HG03025 (cell line): Measurements from ENCODE around the gene MELTF.

ENCODE experiments used
- ATAC-seq: cut with Tn5 transposase; IDR thresholded peaks from one replicate; pipeline ENCODE4 v1.9.1; 2021; ENCODE audit warnings: mild to moderate bottlenecking, moderate library complexity; ENCODE audit not compliant: unreplicated experiment, low FRiP score

Gene MELTF

DNA sequence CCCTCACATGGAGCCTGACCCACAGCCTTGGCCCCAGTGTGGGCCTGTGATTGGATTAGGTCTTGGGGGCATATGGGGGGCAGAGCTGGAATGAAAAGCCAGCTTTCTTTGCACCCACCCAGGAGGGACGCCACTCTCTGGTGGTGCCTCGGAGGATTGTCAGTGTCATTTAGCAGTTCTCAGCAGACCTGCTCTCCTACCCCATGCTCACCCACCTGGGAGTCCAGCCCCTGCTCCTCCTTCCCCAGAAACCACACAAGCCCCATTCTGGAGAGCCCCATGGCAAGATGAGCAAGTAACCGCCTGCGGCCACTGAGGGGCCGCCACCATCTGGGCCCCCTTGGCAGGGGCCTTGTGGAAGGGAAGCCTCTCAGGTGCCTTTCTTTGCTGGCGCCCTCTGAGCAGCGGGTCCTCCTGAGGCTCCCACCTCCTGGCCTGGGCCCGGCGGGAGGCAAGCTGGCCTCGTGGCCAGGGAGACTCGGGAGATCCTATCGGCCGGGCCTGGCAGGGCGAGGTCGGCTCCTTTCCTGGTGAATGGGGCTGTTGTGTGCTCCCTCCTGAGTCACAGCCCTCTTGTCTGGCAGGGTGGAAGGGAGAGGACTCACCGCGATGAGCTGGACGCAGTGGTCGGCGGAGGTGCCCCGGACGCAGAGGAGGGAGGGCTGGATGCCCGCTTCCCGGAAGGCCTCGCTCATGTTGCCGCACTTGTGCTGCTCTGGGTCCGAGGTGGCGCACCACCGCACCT, 2.3 kb downstream of the MELTF start:
- ATAC-seq = no peak

DNA sequence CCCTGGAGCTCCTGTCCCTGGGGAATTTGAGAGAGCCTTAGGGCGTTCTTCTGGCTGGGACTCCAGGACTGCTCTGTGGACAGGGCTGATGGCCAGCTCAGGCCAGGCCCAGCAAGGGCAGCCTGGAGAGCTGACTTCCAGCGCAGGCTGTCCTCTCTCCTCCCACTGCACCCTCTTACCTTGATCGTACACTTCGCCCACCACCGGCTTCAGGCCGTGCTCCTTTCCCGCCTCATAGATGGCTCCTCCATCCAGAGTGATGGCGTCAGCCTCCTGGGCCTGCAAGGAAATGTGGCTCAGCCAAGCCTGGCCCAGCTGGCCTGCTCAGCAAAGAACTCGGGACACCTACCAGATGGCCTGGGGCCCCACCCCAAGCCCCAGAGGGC, 3.1 kb downstream of the MELTF start:
- no peak for ATAC-seq

DNA sequence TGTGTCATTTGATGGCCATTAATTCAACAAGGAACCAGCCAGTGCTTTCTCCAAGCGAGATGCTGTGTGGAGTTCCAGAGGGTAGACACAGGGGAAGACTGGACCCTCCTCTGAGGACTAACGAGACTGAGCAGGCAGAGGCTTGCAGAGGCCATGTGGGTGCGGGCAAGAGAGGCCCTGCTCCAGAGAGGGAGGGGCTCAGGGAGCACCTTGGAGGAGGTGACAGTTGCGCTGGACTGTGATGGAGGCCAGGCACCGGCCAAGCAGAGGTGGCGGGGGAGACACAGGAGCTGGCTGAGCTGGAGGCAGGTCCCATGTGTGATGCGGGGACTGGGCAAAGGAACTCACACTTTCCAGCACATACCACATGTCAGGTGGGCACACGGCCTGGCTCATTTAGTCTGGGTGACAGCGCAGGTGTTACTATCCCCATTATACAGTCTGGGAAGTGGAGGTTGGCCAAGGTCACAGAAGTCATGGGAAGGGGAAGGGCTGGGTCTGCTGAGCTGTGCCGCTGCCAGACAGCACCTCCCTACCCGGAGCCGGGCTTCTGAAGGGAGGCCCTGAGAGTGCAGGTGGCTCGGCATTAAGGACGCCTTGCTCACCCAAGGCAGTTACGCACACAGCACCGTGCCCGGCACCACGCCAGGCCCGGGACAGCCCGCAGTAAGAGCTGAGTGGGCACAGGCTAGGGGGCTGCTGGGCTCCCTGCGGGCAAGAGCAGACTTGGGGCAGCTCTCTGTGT, 3.7 kb downstream of the MELTF start:
- no peak for ATAC-seq

DNA sequence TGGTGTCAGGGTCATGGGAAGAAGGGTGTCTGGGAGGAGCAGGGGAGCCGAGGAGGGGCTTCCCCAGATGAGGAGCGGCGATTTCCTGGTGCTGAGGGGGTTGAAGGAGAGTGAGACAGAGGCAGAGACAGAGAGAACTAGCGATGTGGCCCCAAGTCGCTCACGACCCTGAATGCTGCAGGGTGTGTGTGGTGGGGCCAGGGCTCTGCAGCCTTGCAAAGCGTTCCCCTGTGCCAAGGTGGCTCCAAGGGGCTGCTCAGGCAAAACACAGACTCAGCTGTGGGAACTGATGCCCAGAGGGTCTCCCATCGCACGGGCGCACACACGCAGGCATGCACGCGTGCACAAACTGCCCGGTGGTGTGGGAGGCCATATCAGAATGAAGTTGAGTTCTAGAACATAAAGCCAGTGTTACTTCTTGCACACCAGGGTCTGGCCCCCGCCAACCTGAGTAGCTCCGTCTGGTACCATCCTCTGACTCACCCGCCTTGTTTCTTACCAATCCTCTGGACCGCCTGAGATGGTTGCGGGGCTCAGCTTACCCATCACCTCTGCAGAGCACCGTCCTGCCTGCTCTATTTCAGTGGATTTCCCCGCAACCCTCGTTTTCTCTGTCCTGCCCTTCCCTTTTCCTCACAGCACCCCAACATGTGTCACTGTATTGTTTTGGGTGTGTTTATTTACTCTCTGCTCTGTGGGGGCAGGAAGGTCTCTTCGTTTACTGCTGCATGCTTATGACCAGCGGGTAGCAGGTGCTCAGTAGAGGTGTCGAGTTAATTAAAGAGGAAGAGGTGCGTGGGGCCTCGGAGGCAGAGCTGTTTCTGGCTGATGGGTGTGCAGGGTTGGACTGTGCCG, 4.5 kb downstream of the MELTF start:
- ATAC-seq = no peak

DNA sequence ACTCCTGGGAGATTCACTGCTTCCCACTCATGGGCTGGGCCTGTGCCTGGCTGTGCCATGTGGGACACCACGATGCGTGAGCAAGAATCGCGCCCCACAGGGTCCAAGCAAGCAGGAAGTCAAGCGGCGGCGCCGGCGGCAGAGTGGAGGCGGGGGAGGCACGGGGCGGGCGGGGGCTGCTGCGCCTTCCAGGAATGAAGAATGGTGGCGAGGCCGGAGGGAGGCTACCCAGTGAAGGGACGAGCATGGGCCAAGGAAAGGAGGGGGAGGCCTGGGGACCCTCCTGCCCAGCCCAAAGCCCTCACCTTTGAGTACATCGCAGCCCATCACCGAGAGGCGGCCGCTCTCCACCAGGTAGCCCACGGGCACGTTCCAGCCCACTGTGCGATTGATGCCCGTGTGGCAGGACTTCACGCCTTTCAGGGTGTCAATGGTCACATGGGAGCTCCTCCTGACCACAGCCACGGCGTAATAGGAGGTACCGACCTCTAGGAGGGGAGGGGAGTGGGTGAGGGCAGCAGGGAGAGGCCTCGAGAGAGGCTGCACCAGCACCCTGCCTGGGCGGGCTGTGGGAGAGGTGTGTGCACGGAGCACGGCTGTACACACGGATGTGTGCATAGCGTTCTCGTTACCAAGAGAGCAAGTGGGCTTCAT, 5.5 kb downstream of the MELTF start:
- ATAC-seq = no peak

DNA sequence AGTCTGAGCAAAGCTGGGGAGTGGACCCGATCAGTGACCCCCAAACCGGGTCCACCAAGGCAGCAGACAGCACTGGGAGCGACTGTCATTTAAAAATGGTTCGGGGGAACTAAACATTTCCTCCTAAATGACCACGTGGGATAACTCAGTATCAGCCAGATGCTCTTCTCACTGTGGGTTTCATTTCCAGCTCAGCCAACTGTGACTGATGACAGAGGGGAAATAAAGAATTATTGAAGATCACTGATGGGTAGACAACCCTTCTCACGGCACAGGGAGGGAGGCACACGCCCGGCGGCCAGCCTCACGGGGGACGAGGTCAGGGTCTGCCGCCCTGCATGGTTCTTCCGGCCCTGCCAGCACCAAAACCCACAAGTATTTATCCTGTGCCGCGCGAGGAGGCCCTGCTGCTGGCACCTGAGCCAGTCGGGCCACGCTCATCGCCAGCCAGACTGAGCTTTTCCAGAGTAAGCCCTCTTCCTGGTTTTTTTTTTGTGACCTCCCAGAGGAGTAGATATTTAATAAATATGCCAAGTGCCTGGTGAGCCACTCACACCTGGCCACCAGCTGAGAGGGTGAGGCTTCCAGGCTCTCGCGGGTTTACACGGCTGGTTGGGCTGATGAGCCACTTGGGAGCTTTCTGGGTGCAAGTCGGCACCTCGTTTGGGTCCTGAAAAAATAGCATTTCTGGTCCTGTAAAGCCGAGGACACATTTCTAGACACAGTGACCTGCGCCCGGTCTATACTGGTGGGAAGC, 6.2 kb downstream of the MELTF start:
- ATAC-seq = no peak

DNA sequence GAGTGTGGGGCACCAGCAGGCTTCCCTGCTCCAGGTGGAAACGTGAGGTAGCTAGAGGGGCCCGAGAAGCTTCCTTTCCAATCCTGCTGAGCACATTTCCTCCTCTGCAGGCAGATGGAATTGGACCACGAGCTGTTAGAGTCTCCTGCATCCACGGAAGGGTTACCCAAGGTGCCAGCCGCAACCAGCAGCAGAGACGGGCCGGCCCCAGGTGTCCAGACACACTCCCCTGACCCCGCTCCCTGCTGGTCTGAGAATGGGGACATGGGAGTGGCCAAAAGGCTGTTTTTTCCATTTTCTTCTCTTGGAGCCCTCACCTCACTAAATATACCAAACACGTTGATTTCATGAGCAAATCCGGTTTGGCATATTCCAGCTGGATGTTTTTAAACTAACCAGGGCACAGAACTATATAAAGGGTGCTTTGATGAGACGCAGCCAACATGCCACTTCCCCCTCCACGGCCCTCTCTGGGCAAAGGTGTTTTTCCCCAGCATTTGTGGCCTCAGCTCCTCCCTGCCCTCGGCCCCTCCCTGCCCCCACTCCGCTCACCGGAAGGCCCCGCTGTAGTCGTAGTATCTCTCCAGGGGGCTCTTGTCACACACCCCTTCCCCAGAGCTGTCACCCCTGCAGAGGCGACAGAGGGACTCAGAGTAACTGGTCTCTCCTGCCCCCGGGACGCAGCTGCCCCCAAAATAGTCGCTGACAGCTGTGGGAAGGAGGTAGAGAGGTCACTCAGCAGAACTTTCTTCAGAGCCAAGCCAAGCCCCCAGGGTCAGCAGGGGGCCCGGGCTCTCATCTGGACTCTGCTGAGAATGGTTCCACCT, 7.0 kb downstream of the MELTF start:
- no peak for ATAC-seq

DNA sequence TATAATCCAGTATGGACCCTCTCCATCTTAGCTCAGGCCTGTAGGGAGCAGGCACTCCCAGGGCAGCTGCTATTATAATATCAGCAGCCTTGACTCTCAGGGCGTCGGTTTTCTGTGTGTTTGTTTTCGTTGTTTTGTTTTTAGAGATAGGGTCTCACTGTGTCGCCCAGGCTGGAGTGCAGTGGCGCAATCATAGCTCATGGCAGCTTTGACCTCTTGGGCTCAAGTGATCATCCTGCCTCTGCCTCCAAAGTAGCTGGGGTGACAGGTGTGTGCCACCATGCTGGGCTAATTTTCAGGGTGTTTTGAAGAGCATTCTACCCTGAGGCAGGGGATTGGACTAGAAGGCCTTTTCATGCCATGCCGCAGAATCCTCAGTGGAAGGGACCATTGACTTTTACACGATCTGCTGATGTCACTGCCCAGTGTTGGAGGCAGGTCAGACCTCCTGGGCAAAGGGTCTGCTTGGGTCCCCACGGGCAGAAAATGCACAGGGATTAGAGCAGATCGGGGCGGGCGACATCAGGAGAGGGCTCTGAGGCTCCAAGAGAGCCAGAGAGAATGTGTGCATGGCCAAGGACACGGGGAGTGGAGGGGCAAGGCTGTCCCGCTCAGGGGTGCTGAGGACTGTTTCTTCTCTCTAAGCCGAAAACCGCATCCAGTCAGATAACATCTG, 7.8 kb downstream of the MELTF start:
- ATAC-seq = no peak

DNA sequence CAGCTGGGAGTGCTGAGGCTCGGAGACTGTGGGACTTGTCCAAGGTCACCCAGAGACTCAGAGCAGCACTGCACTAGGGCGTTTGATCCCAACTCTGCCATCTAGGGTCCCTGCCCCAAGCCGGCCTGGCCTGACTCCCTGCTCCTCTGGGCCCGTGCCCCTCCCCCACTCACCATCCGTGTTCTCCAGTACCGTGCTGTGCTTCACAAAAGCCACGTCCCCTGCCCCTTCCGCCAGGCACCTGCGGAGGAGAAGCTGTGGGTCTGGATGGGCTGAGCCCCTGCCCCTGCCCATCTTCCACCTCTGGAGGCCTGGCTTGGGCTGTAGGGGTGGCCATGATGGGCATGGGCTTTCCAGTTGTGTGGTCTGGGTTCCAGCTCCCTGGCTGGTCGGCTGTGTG, 8.4 kb downstream of the MELTF start:
- ATAC-seq = no peak

DNA sequence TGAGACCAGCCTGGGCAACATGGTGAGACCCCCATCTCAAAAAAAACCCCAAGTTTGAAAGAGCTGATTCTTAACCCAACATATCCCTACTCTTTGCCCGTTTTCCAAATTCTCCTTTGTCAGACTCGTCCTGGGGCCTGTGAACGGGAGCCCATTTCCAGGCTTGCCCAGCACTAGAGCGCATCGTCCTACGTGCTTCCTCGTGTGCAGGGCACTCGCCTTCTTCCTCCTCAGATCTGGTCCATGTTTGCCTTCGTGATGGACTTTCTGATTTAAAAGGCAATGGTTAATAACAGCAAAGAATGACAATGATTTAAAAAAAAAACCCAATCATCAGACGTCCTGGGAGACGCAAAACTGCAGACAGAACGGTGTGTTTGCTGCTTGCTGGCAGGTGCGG, 10.1 kb downstream of the MELTF start:
- ATAC-seq = no peak

DNA sequence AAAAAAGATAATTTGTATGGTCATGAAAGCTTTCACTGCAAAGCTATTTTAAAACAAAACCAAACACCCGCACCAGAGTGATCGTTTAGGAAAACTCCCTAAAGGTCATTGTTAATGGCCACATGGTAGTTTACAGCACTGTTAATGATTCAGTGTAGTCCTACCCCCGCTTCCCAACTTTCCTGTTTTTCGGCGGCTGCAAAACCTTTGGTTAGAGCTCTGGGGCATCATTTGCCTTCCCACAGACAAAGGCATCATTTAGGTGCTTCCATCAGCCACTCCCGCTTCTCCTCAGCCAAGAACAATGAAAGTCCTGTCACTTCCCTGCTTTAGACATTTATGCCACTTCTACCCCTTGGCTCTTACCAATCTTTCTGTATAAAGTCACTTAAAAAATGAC, 10.6 kb downstream of the MELTF start:
- no peak for ATAC-seq

DNA sequence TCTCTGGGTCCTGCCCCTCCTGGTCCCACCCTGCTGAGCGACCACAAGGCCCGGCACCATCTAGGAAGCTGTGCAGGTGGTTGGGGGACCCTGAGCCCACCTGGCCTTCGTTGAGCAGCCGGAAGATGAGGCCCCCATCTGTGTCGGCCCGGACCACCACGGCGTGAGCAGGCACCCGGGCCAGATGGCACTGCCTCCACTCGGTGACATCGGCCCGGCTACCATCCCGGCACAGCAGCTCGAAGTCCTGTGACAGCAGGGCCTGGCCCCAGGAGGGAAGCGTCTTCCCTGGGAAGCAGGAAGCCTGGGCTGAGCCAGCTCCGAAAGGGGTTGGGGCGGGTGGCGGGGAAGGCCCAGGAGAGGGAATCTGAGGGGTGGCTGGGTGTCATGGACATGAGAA, 12.6 kb downstream of the MELTF start:
- no peak for ATAC-seq

DNA sequence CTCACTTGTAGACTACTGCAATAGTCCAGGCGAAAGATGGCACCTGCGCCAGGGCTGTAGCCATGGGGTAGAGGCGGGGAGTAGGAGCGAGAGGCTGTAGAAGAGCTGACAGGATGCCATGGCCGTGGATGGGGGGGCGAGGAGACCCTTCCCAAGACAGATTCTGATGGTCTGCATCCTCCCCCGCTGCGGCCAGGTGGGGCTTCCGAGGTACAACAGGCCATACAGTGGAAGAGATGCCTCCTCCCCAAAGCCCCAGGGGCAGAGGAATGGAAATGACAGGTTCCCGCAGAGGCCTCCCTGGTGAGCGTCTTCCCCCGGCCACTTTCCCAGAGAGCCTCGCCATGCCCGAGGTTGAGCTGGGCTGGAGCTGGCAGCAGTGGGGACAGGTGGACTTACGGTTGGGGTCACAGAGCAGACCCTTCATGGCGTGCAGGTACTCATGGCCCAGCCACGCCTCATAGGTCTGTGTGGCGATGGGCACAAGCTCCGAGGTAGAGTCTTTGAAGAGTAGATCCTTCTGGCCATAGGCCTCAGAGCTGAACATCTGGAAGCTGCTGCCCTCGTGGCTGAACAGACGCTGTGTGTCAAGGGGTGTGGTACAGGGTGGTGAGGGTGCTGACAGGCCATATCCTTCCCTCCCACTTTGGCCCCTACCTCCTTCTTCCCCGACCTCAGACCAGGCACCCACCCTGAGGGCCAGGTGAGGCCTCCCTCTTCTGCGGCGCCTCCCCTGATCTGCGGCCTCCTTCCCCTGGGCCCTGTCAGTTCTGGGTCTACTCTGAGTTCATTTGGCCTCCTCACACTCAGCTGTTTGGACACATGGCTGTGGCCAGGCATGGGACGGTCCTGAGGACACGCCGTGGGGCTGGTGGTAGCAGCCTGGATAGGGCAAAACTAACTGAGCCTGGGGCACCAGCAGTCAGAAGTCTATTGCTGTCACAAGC, 13.6 kb downstream of the MELTF start:
- no peak for ATAC-seq

DNA sequence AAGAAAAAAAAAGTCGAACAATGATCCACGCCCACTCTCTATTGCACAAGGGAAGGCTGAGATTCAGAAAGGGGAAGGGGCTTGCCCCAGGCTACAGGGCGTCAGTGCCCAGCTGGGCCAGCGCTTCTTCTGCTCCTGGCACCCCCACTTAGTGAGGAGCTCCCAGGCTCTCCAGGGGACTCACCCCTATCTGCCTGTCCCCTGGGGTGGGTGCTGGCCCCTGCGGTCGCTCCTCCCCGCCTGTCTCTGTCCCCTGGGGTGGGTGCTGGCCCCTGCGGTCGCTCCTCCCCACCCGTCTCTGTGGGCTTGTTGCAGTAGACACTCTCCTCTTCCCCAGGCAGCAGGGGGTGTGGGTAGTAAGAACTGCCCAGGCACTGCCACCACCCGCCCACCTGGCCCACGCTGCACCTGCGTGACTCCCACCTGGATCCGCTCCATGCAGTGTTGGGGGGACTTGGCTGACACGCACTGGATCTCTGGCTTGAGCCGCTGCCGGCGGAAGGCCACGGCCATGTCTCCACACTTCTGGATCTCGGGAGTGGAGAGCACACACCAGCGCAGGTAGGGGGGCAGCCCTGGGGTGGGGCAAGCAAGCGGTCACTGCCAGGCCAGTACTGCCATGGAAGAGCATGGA, 14.6 kb downstream of the MELTF start:
- no peak for ATAC-seq

DNA sequence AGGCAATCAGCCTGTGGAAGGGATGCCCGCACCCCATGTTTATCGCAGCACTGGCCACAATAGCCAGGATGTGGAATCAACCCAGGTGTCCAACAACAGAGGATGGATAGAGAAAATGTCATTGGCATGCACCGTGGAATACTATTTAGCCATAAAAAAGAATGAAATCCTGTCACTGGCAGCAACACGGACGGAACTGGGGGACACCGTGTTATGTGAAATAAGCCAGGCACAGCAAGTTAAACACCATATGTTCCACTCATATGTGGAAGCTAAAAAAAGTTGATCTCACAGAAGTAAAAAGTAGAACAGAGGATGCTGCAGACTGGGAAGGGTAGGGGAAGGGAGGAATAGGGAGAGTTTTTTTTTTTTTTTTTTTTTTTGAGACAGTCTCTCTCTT, 15.6 kb downstream of the MELTF start:
- ATAC-seq = no peak

DNA sequence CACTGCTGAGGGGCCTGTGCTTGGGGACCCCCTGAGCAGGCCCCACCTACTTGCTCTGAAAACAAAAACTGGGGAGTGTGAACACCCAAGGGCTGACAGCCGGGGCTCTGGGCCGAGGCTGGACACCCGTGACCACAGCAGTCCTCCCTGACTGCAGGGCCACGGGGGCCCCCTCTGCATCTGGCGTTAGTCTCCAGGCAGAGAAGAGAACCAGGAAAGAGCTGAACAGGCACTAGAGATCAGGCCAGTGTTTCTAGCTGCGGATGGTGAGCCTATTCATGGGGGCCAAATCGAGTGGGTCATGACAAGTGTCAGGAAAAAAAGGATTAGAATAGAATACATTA, 17.1 kb downstream of the MELTF start:
- no peak for ATAC-seq

DNA sequence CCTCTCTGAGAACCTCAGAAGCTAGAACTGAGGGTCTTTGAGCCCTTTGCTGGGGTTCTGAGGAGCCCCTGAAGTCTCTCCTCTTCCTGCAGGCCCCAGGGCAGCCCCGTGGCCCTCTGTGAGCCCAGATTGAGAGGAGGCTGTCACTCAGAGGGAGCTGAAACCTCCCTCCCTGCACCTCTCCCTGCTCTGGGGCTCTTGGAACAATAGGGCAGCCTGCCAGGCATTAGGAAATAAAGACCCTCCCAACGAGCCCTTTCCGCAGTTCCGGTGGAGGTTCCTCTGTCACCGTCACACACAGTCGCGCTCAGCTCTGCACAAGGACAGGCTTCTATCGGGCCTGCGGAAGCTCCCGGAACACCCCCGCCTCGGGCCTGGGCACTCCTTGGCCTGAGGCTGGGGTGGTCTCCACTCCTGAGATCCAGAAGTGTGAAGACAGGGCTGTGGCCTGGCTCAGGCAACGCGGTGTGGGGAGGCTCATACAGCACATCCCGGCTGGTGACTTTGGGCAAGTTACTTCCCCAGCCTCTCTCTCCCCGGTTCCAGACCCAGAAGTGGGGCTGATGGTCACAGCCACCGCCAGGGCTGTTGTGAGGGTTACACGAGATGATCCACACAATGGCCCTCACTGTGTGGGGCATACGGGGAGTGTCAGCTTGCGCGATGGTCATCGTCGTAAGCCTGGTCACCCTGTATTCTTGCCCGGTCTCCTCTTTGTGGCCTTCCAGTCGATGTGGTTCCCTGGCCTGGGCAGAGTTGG, 17.7 kb downstream of the MELTF start:
- ATAC-seq = no peak
